HG02852 (cell line): ENCODE data around the gene SHOC1.
"Not testable (repeated sequence)": the region's sequence is repeated elsewhere in the genome, so short reads cannot be mapped to it uniquely, and the experiment has no call there.

Experiments used
- ATAC-seq: cut with Tn5 transposase; IDR thresholded peaks from one replicate; pipeline ENCODE4 v1.9.1; 2021; ENCODE audit warnings: mild to moderate bottlenecking, moderate library complexity; ENCODE audit not compliant: unreplicated experiment

SHOC1 gene

GRCh38 chr9:111805830-111806241 lies 11.1 kb upstream of the SHOC1 start:
- ATAC-seq: no peak

DNA sequence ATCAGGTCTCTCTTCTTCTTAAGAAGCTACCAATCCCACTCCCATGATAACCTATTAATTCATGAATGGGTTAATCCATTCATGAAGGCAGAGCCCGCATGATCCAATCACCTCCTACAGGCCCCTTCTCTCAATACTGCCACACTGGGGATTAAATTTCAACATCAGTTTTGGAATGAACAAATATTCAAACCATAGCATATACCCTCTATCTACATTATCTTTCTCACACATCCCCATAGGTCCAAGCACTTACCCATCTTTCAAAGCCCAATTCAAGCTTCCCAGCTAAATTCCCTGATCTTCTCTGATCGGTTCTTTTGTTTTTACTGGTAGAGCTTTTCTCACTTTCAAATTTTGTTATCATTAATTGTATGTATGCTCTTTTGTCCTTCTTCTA lies 10.5 kb upstream of the SHOC1 start:
- no peak for ATAC-seq

- ATAC-seq: no peak
Observed at GRCh38 chr9:111804636-111805035, 9.9 kb upstream of the SHOC1 start.

GRCh38 chr9:111803924-111804323 lies 9.2 kb upstream of the SHOC1 start:
- ATAC-seq: peak; percentile 45

- ATAC-seq: no peak
Observed at GRCh38 chr9:111799915-111800526, 5.3 kb upstream of the SHOC1 start.

DNA sequence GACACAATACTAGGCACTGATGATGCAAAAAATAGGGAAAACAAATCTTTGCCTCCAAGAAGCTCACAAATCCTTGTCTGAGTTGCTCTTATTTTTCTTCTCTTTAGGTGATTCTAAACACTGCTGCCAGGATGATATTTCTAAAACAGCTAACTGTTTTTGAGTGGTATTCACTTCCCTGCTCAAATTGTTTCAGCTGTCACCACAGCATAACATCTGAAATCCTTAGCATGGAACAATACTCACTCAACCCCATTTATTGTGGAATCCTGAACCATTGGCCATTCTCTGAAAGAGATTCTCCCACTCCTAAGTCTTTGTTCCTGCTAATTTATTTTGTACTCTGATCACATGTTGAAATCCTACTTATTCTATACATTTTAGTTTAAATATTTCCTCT lies 4.8 kb upstream of the SHOC1 start:
- no peak for ATAC-seq

- ATAC-seq: no peak
Observed at GRCh38 chr9:111798786-111799185, 4.0 kb upstream of the SHOC1 start.

GRCh38 chr9:111795557-111795839 lies 761 bp upstream of the SHOC1 start:
- no peak for ATAC-seq

DNA sequence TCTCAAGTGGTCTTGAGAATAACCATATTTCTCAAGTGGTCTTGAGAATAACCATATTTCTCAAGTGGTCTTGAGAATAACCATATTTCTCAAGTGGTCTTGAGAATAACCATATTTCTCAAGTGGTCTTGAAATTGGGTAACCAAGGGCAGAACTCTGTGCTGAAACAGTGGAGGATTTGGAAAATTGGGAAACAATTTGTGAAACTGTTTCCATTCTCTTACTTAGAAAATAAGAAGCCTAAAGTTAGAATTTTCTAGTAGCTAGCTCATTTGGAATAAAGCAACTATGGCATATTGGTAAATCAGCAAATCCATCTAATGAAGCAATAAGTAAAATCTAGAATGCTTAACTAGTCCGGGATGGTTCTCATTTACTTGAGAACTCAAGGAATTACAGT lies 2.9 kb downstream of the SHOC1 start:
- ATAC-seq: not testable (repeated sequence)

DNA sequence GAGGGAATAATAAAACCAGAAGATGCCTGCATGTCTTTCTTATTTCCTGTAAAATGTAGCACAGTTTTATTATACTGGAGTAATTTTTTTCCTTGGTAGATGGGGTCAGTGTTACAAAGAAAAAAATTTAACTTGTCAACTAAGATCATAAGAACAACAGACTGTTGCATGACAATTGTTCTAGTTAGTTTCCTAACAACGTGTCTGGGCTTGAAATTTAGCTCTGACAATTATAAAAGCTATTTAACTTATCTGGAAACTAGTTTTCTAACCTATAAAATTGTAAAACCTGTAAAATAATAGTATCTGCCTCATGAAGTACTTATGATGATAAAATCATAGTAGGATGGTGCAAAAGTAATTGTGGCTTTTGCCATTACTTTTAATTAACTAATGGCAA lies 4.9 kb downstream of the SHOC1 start:
- no peak for ATAC-seq

GRCh38 chr9:111783857-111784256 lies 10.9 kb downstream of the SHOC1 start:
- no peak for ATAC-seq

GRCh38 chr9:111783424-111783823 lies 11.3 kb downstream of the SHOC1 start:
- ATAC-seq: no peak

DNA sequence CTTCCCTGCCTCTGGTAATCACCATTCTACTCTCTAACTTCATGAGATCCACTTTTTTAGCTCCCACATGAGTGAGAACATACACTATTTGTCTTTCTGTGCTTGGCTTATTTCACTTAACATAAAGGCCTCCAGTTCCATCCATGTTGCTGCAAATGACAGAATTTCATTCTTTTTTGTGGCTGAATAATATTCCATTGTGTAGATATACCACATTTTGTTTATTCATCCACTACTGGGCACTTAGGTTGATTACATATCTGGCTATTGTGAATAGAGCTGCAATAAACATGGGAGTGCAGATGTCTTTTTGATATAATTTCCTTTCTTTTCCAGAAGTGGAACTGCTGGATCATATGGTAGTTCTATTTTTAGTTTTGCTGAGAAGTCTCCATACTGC lies 28.7 kb downstream of the SHOC1 start:
- no peak for ATAC-seq

GRCh38 chr9:111762556-111762955 lies 32.2 kb downstream of the SHOC1 start:
- no peak for ATAC-seq

GRCh38 chr9:111759762-111760639 lies 34.7 kb downstream of the SHOC1 start:
- no peak for ATAC-seq

DNA sequence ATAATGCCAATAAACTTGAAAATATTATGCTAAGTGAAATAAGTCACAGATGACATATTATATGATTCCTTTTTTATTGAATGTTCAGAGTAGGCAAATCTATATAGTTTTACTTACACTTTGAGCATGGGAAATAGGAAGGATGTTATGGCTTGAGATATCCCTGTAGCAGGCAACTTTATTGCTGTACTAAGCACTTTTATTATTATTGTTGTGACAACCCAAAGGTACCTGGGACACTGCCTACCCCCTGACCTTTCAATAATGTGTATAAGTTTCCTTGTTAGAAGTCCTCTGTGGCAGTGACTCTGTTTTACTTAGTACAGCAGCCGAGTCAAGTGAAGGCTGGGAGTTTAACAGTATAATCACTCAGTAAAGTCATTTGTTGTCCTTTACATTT lies 39.9 kb downstream of the SHOC1 start:
- no peak for ATAC-seq

GRCh38 chr9:111752455-111752854 lies 42.3 kb downstream of the SHOC1 start:
- ATAC-seq: no peak
